HG03457 (cell line): ENCODE measurements around the gene ARSH.
"Not testable (repeated sequence)": the region's sequence is repeated elsewhere in the genome, so short reads cannot be mapped to it uniquely, and the experiment has no call there.

Experiments
- ATAC-seq: cut with Tn5 transposase; IDR thresholded peaks from one replicate; pipeline ENCODE4 v1.9.1; 2021; ENCODE audit warnings: moderate number of reproducible peaks; ENCODE audit not compliant: unreplicated experiment

Gene ARSH

GRCh38 chrX:3037218-3037617 lies 30.9 kb downstream of the ARSH start:
- no peak for ATAC-seq

- no peak for ATAC-seq
Observed at GRCh38 chrX:3044196-3044595, 37.9 kb downstream of the ARSH start.

- no peak for ATAC-seq
Observed at GRCh38 chrX:3044671-3045070, 38.3 kb downstream of the ARSH start.

- no peak for ATAC-seq
Observed at GRCh38 chrX:3046253-3047240, 40.2 kb downstream of the ARSH start.

- not testable (repeated sequence) for ATAC-seq
Observed at GRCh38 chrX:3050523-3051175, 44.3 kb downstream of the ARSH start.

- ATAC-seq = no peak
Observed at GRCh38 chrX:3052860-3053259, 46.5 kb downstream of the ARSH start.

- ATAC-seq = no peak
Observed at GRCh38 chrX:3066555-3066954, 60.2 kb downstream of the ARSH start.

- no peak for ATAC-seq
Observed at GRCh38 chrX:3075959-3076358, 69.6 kb downstream of the ARSH start.

- no peak for ATAC-seq
Observed at GRCh38 chrX:3076416-3076991, 70.2 kb downstream of the ARSH start.
